Measurements from ENCODE around the gene SDC1. TPM values are rescaled to one million over a fixed set of nuclear protein-coding genes. Genes with fewer than 3 reads are reported as not detected.

Gene SDC1
- 99.2 and 117 TPM in 2 replicates for total RNA-seq

GRCh38 chr2:20224716-20225293 lies at the start of gene SDC1:
TSS of gene SDC1 (minus strand) at chr2:20225130. CDS start at chr2:20224867, 263 bp downstream.

Other genes starting within 250 kb of the SDC1 start
- gene WDR35, start 235.0 kb downstream of the SDC1 start, total RNA-seq: 17.4 and 18.2 TPM in 2 replicates
- 2.8 and 2.9 TPM in 2 replicates for gene MATN3, start 212.5 kb downstream of the SDC1 start, total RNA-seq
- 151 and 159 TPM in 2 replicates for gene LAPTM4A, start 173.5 kb downstream of the SDC1 start, total RNA-seq
- gene PUM2, start 125.7 kb upstream of the SDC1 start, total RNA-seq: 53.6 and 56.6 TPM in 2 replicates
- gene RHOB, start 221.9 kb upstream of the SDC1 start, total RNA-seq: 69.7 and 99.0 TPM in 2 replicates